ENCODE measurements around the gene ZFP57.

DNA sequence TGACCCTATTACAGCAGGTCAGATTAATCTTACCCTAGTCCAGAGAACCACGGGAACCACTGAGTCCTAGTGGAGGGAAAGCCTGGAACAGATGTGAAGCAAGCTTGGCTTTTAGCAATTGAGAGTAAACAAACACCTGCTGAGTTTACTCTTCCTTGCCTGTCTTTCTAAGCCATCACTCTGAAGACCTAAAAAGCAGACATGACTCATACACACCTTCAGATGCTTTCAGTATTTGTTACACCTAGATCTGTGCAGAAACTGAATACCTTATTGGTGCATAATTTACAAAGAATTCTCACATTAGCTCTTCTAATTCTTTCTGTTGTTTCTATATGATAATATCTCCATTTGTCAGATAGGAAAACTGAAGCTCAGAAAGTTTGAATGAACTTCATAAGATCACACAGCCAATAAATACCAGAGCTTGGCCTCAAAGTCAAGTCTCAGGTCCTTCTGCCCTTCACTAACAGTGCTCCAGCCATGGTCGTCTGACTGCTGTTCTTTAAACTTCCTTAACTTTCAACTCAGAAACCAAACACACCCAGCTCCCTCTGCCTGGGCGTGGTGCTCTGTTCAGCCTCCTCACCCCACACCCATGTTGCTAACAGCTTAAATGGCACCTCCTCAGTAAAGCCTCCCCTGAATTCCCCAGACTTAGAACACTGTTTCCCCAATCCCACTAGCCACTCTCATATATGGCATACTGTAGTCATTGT lies 39.4 kb downstream of the ZFP57 start:
- TF ChIP-seq SMC3 (IDR thresholded peaks at IDR 0.05; ENCODE audit: borderline replicate concordance, low read length) (no peak), POLR2A (IDR thresholded peaks at IDR 0.05; ENCODE audit: low read depth, low read length) (no peak), MTA3 (IDR thresholded peaks at IDR 0.05; ENCODE audit: borderline replicate concordance, low read length) (no peak)
- TF ChIP-seq, protein P1, sequence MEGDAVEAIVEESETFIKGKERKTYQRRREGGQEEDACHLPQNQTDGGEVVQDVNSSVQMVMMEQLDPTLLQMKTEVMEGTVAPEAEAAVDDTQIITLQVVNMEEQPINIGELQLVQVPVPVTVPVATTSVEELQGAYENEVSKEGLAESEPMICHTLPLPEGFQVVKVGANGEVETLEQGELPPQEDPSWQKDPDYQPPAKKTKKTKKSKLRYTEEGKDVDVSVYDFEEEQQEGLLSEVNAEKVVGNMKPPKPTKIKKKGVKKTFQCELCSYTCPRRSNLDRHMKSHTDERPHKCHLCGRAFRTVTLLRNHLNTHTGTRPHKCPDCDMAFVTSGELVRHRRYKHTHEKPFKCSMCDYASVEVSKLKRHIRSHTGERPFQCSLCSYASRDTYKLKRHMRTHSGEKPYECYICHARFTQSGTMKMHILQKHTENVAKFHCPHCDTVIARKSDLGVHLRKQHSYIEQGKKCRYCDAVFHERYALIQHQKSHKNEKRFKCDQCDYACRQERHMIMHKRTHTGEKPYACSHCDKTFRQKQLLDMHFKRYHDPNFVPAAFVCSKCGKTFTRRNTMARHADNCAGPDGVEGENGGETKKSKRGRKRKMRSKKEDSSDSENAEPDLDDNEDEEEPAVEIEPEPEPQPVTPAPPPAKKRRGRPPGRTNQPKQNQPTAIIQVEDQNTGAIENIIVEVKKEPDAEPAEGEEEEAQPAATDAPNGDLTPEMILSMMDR (IDR thresholded peaks at IDR 0.05 in 2 of 3, conservative IDR thresholded peaks at IDR 0.05 in 1 of 3; ENCODE audit: control insufficient read depth in 2 of 3, extremely low read depth in 1 of 3, insufficient read depth in 1 of 3, low read depth in 3 of 3, low read length in 3 of 3) = no peak
